GM23248 (cell line): ENCODE measurements around the gene FKBP5.
"Not testable (repeated sequence)": the region's sequence is repeated elsewhere in the genome, so short reads cannot be mapped to it uniquely, and the experiment has no call there.

Source experiments
- EZH2 ChIP-seq: fragments of 200-600 bp; sonication (generic); IDR thresholded peaks from 2 replicates; pipeline ENCODE4 v1.6.1; 2018; ENCODE audit warnings: antibody characterized with exemption, mild to moderate bottlenecking; ENCODE audit not compliant: insufficient read depth, poor library complexity, severe bottlenecking
- EZH2phosphoT487 ChIP-seq: fragments of 200-600 bp; sonication (generic); IDR thresholded peaks from 2 replicates; pipeline ENCODE4 v1.6.1; 2018; ENCODE audit warnings: antibody characterized with exemption, moderate library complexity, mild to moderate bottlenecking, low read depth; ENCODE audit not compliant: insufficient read depth

DNA sequence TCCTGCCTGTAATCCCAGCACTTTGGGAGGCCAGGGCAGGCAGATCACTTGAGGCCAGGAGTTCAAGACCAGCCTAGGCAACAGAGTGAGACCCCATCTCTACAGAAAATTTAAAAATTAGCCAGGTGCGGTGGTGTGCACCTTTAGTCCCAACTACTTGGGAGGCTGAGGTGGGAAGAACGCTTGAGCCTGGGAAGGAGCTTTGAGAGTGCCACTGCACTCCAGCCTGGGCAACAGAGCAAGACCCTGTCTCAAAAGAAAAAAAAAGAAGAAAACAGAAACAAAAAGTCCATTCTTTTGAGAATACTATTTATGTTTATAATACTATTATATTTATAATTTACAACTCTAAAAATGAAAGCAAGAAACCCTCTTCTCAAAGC lies 15.4 kb downstream of the FKBP5 start:
- not testable (repeated sequence) for TF ChIP-seq EZH2, EZH2phosphoT487
